Heart left ventricle (tissue), 16 donors: Measurements from ENCODE around the gene LYRM2. TPM values are rescaled to one million over a fixed set of nuclear protein-coding genes. Genes with fewer than 3 reads are reported as not detected.

Experiments used
- ATAC-seq, 4 donors: fragments of 200-7000 bp; cut with Tn5 transposase; one replicate each; pipeline ENCODE4 v1.9.1; 2020 to 2022; ENCODE audit warnings: moderate library complexity in 4 of 4, mild to moderate bottlenecking in 3 of 4, moderate number of reproducible peaks in 1 of 4
- DNase-seq, 5 donors: peaks; one replicate each; pipeline ENCODE4 v3.0.0-alpha.2; 2020
- H3K27ac ChIP-seq, 12 donors: fragments of 200-600 bp; sonication (generic) in 4 of 12; one replicate each; pipeline versions ENCODE4 v1.5.0 to v1.8.0; 2016 to 2022; ENCODE audit warnings: mild to moderate bottlenecking in 2 of 12
- H3K27me3 ChIP-seq, 9 donors: fragments of 200-600 bp; sonication (generic) in 2 of 9; one replicate each; pipeline versions ENCODE4 v1.5.1 to v1.8.0; 2016 to 2022; ENCODE audit warnings: mild to moderate bottlenecking in 3 of 9
- H3K36me3 ChIP-seq, 9 donors: fragments of 200-600 bp; sonication (generic) in 2 of 9; one replicate each; pipeline versions ENCODE4 v1.5.0 to v1.8.0; 2018 to 2022; ENCODE audit warnings: mild to moderate bottlenecking in 2 of 9
- H3K4me1 ChIP-seq, 12 donors: fragments of 200-600 bp; sonication (generic) in 4 of 12; one replicate each; pipeline versions ENCODE4 v1.5.0 to v1.8.0; 2016 to 2022; ENCODE audit warnings: mild to moderate bottlenecking in 3 of 12
- H3K4me3 ChIP-seq, 12 donors: fragments of 200-600 bp; sonication (generic) in 4 of 12; one replicate each; pipeline versions ENCODE4 v1.5.0 to v1.8.0; 2017 to 2022; ENCODE audit warnings: mild to moderate bottlenecking in 9 of 12, moderate library complexity in 4 of 12
- H3K9me3 ChIP-seq, 12 donors: fragments of 200-600 bp; sonication (generic) in 4 of 12; one replicate each; pipeline versions ENCODE4 v1.5.0 to v1.8.0; 2016 to 2022; ENCODE audit warnings: mild to moderate bottlenecking in 1 of 12
- POLR2A ChIP-seq, 2 donors: fragments of 450-650 bp; IDR thresholded peaks; one replicate each; pipeline ENCODE4 v1.6.1; 2017; ENCODE audit warnings: antibody characterized with exemption in 2 of 2, mild to moderate bottlenecking in 2 of 2, moderate library complexity in 2 of 2
- WGBS, 4 donors: extraction: QIAGEN DNeasy Blood & Tissue Kit in 2 of 4; methylation state at CpG; one replicate each; pipeline versions ENCODE4 v1.1.5 to v1.1.7; 2013 to 2018; 5-methylcytosine and 5-hydroxymethylcytosine counted together
- intact Hi-C, 10 donors: fragments of 100-400 bp; cut with DNase I; formaldehyde crosslinking; loops; one replicate each; pipeline versions ENCODE4 v1.11.1 to v1.14.2; 2022
- polyA plus RNA-seq, 2 donors: library from polyadenylated mRNA; stranded (reverse); fragments of 200-250 nt; gene quantifications; one replicate each; pipeline ENCODE4 v1.2.3, GENCODE V29; 2013
- total RNA-seq, 9 donors: library from RNA; depleted of rRNA in 2 of 9; stranded (reverse); fragments of >200 nt in 2 of 9; fragmentation: NEBNext Ultra II Directional in 3 of 9; extraction: Animal tissue kit (Norgen Biotek cat#: 25700) in 3 of 9; gene quantifications; one replicate each; pipeline versions ENCODE4 v1.1.0 to v1.2.4, GENCODE V29; 2016 to 2023
- TF ChIP-seq, protein P1 (sequence below), 12 donors: fragments of 200-600 bp; sonication (generic) in 4 of 12; IDR thresholded peaks; one replicate each; pipeline versions ENCODE4 v1.5.0 to v1.8.0; 2018 to 2022; ENCODE audit warnings: antibody characterized with exemption in 12 of 12, mild to moderate bottlenecking in 5 of 12
- donor health status: ischemic (EF 13 %, LVEDD 7.1; RV severe dilation, severe dysfunction).
- donor health status: healthy with polysubstance abuse.
- donor health status: DM: no; HTN: yes; CAD: no.
- donor health status: DM: no; HTN: no; CAD: no.
- donor health status: ischemic (EF 25% LVEDD 6.9; RV normal size, moderate dysfunction).
- donor health status: ischemic (EF 25% LVEDD 5.7; RV mildly dilated, moderate dysfunction).
- donor health status: healthy.
- donor health status: DM: yes; HTN: yes; CAD: no.
- donor health status: ischemic (EF 35%, LVEDD 5.7; RV mildly dilated, moderate dysfunction).
- donor health status: nonischemic (EF 11% LVEDD 7.7; RV severe dilation, severe dysfunction).
- donor health status: DM: yes; HTN: yes; CAD: no.
- donor health status: PGD.
- donor health status: ischemic (EF 29% LVEDD 5.4; RV normal size, mild dysfunction).
- donor health status: nonischemic (EF 23%, LVEDD 6.1; RV moderate dilation, normal function).

LYRM2 gene
- total and polyA plus RNA-seq, 11 donors, result 15.2 to 50.0 (median 43.8) TPM

DNA sequence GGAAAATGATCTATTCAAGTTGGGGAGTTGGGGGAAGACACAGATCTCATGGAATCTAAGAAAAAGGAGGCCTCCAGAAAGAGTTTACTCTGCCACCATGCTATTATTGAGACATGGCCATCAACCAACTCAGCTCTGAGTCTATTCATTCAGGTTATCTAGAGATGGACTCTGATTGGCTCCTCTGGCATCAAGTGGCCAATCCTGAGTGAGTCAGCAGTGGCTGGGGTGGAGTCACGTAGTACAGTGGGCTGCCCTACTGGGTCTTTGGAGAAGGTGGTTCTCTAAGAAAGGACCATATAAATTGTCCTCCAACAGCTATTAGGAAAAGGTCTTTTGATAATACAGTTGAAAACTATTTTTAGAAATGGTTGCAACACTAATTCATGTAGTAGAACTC is 42.1 kb downstream of the LYRM2 start:
- WGBS, 4 donors, result 89 to 100% (median 97%) methylated on average over 1 of the region's 1 CpG
- no peak overlapping the region for H3K4me3 ChIP-seq
- H3K27ac ChIP-seq, result no peak overlapping the region
- DNase-seq (no peak), ATAC-seq (peak in 2 of 4 donors; percentile 53 to 55)
- H3K36me3 ChIP-seq, result no peaks in the 10 kb centered on the region
- no peaks in the 10 kb centered on the region for H3K9me3 ChIP-seq
- H3K27me3 ChIP-seq, result no peaks in the 10 kb centered on the region
- TF ChIP-seq, protein P1, sequence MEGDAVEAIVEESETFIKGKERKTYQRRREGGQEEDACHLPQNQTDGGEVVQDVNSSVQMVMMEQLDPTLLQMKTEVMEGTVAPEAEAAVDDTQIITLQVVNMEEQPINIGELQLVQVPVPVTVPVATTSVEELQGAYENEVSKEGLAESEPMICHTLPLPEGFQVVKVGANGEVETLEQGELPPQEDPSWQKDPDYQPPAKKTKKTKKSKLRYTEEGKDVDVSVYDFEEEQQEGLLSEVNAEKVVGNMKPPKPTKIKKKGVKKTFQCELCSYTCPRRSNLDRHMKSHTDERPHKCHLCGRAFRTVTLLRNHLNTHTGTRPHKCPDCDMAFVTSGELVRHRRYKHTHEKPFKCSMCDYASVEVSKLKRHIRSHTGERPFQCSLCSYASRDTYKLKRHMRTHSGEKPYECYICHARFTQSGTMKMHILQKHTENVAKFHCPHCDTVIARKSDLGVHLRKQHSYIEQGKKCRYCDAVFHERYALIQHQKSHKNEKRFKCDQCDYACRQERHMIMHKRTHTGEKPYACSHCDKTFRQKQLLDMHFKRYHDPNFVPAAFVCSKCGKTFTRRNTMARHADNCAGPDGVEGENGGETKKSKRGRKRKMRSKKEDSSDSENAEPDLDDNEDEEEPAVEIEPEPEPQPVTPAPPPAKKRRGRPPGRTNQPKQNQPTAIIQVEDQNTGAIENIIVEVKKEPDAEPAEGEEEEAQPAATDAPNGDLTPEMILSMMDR (IDR thresholded peaks at IDR 0.05), result no peak
- TF ChIP-seq POLR2A (IDR thresholded peaks at IDR 0.05), result no peak
- peaks cover 0 to 16% (median 5%) of the 10 kb centered on the region in 12 donors for H3K4me1 ChIP-seq
- intact Hi-C loops, result loop anchor here in 2 of 10 donors (5.0 to 10.0 kb wide), 2 partner anchors 142 to 164 kb away; partner anchors contain the start of gene ANKRD6 (in 1 of the 2)

DNA sequence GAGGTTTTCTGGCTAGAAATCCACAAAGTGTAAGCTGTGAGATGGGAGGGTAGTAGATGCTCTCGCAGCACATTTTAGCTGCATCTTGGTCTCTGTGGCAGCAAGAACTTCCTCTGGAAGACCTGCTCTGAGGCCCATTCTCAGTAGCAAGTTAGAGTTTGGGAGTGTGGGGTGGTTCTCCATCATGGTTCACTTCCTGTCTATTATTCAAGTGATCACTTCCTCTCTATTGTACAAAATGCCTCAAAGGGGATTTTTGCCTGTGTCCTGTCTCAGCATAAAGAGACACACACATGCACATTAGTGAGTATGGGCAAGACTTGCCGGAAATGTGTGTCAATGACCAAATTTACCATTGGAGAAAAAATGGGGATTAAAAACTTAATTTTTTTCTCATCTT is 42.5 kb downstream of the LYRM2 start:
- ATAC-seq, result peak in 1 of 4 donors; percentile 25
- intact Hi-C loops, result loop anchor here in 2 of 10 donors (5.0 to 10.0 kb wide), 2 partner anchors 141 to 164 kb away; partner anchors contain the start of gene ANKRD6 (in 1 of the 2)

DNA sequence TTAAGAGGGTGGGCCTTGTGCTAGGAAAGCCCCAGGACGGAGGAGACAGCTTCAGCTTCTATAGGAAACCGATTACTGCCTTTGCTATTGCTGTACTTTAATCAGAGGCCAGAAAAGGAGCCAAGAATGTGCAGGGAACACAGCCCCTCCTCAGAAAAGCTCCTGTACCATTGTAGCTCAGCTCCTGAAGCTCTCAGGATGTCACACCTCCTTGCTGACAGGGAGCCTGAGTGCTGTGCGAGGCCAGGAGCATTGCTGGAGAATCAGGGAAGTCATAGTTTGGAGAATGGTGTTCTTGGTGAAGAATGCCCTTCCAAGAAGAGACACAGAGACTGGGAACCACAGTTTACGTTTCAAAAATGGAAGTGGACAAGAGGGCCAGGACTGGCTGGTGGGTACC is 46.8 kb downstream of the LYRM2 start:
- ATAC-seq, result no peak
- H3K27ac ChIP-seq, result no peak overlapping the region
- intact Hi-C loops, result loop anchor here in 1 of 10 donors (10.0 kb wide), 1 partner anchor 137 kb away; no protein-coding TSS in a partner anchor
- H3K27me3 ChIP-seq, result no peaks in the 10 kb centered on the region
- no peak overlapping the region for H3K4me3 ChIP-seq
- DNase-seq, result no peak
- TF ChIP-seq, protein P1 (IDR thresholded peaks at IDR 0.05), result no peak
- TF ChIP-seq POLR2A (IDR thresholded peaks at IDR 0.05), result no peak
- 90 to 98% (median 95%) methylated on average over 4 of the region's 4 CpGs for WGBS, 4 donors
- H3K4me1 ChIP-seq, result peaks cover 0 to 7% (median 0%) of the 10 kb centered on the region in 12 donors
- H3K36me3 ChIP-seq, result no peaks in the 10 kb centered on the region
- no peaks in the 10 kb centered on the region for H3K9me3 ChIP-seq

More for the DNA sequence above, 42.5 kb downstream of the LYRM2 start:
- no peak for DNase-seq
- Histone ChIP-seq H3K27me3 (no peaks in the 10 kb centered on the region), H3K4me3 (no peak overlapping the region), H3K27ac (no peak overlapping the region), H3K4me1 (peaks cover 0 to 16% (median 5%) of the 10 kb centered on the region in 12 donors), H3K36me3 (no peaks in the 10 kb centered on the region), H3K9me3 (no peaks in the 10 kb centered on the region)
- TF ChIP-seq POLR2A (IDR thresholded peaks at IDR 0.05), result no peak
- TF ChIP-seq, protein P1 (IDR thresholded peaks at IDR 0.05), result no peak
- 73 to 86% (median 82%) methylated on average over 2 of the region's 2 CpGs for WGBS, 4 donors

DNA sequence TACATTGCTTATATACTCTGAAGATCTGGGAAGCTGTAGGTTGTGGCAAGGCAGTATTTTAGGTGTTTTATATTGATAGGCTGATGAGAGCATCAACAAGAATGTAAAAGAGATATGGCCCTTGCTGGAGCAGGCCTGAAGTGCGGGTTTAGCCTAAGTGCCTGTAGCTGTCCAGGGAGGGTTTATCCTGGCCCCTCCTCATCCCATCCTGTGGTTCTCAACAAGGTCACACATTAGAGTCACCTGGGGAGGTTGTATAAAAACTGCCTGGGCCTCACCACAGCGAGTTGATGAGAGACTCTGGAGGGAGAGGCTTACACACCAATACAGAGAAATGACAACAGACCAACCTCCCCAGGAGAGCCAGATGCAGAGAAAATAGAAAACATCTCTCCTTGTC is 48.4 kb downstream of the LYRM2 start:
- ATAC-seq (no peak), DNase-seq (no peak)
- no peak for TF ChIP-seq POLR2A (IDR thresholded peaks at IDR 0.05)
- TF ChIP-seq, protein P1 (IDR thresholded peaks at IDR 0.05), result no peak
- Histone ChIP-seq H3K36me3 (no peaks in the 10 kb centered on the region), H3K9me3 (no peaks in the 10 kb centered on the region), H3K27ac (no peak overlapping the region), H3K4me1 (no peaks in the 10 kb centered on the region), H3K4me3 (no peak overlapping the region), H3K27me3 (no peaks in the 10 kb centered on the region)
- 62 to 77% (median 75%) methylated on average over 2 of the region's 2 CpGs for WGBS, 4 donors
- intact Hi-C loops, result loop anchor here in 1 of 10 donors (10.0 kb wide), 1 partner anchor 135 kb away; no protein-coding TSS in a partner anchor
